ENCODE data around the gene GLIS2.

GLIS2 gene

GRCh38 chr16:4298761-4299522 lies 16.9 kb upstream of the GLIS2 start (continued):
- TF ChIP-seq KLF17 (tag by site-specific recombination; IDR thresholded peaks at IDR 0.05) (0 out of 2 replicates have a peak, but pooled peaks have one; percentile 37), ZNF404 (tag by site-specific recombination; IDR thresholded peaks at IDR 0.05) (no peak), ZNF121 (tag by site-specific recombination; IDR thresholded peaks at IDR 0.05) (peak; percentile 96), ZBTB7A (tag by site-specific recombination; IDR thresholded peaks at IDR 0.05; ENCODE audit: low read depth) (no peak), ZBTB17 (tag by site-specific recombination; IDR thresholded peaks at IDR 0.05) (peak; percentile 66), ZNF394 (tag by site-specific recombination; IDR thresholded peaks at IDR 0.05; ENCODE audit: borderline replicate concordance) (no peak), GFI1B (tag by site-specific recombination; IDR thresholded peaks at IDR 0.05) (no peak), ZNF280C (tag by site-specific recombination; IDR thresholded peaks at IDR 0.05) (no peak), ZNF621 (tag by site-specific recombination; IDR thresholded peaks at IDR 0.05) (no peak), MZF1 (tag by site-specific recombination; IDR thresholded peaks at IDR 0.05; ENCODE audit: borderline replicate concordance) (no peak), SCRT2 (tag by site-specific recombination; IDR thresholded peaks at IDR 0.05) (no peak)

GRCh38 chr16:4301177-4301576 lies 14.7 kb upstream of the GLIS2 start:
- Histone ChIP-seq H3K4me1 (ENCODE audit: control insufficient read depth, insufficient read depth, low read length) (no peaks in the 10 kb centered on the region), H3K4me3 (ENCODE audit: low read depth, low read length) (no peak overlapping the region), H3K27ac (ENCODE audit: extremely low read depth, low read depth, low read length) (no peak overlapping the region), H3K9me3 (ENCODE audit: control insufficient read depth, insufficient read depth, low read depth, low read length) (no peaks in the 10 kb centered on the region), H3K36me3 (ENCODE audit: control insufficient read depth in 2 of 2, insufficient read depth in 1 of 2, low read length in 2 of 2) (no peaks in the 10 kb centered on the region)
- CTCF ChIA-PET = interaction anchor here (0.5 to 5.7 kb wide), 3 partner anchors 8 to 361 kb away, joined by 3 to 35 read pairs (median 4); no protein-coding TSS in a partner anchor
- POLR2A ChIA-PET = no interaction called here
- TF ChIP-seq ZNF16 (tag by site-specific recombination; IDR thresholded peaks at IDR 0.05; ENCODE audit: low read depth) (no peak), ZNF121 (tag by site-specific recombination; IDR thresholded peaks at IDR 0.05) (peak; percentile 77; the same call in 1 of the 2 replicates)

- POLR2A ChIA-PET = interaction anchor here (0.6 to 0.7 kb wide), 3 partner anchors 16 to 1296 kb away, joined by 3 to 4 read pairs (median 3); no protein-coding TSS in a partner anchor
- Histone ChIP-seq H3K27ac (ENCODE audit: extremely low read depth, low read depth, low read length) (no peak overlapping the region), H3K4me1 (ENCODE audit: control insufficient read depth, insufficient read depth, low read length) (no peaks in the 10 kb centered on the region), H3K36me3 (ENCODE audit: control insufficient read depth in 2 of 2, insufficient read depth in 1 of 2, low read length in 2 of 2) (no peaks in the 10 kb centered on the region), H3K9me3 (ENCODE audit: control insufficient read depth, insufficient read depth, low read depth, low read length) (no peaks in the 10 kb centered on the region), H3K4me3 (ENCODE audit: low read depth, low read length) (no peak overlapping the region)
- TF ChIP-seq PRDM6 (tag by site-specific recombination; IDR thresholded peaks at IDR 0.05) = no peak
- TF ChIP-seq ZNF146 (tag by site-specific recombination; IDR thresholded peaks at IDR 0.05) = peak; percentile 58
- peak; percentile 81 for TF ChIP-seq ZNF10 (tag by site-specific recombination; IDR thresholded peaks at IDR 0.05)
- CTCF ChIA-PET = interaction anchor here (5.7 kb wide), 1 partner anchor 13 kb away, joined by 35 read pairs; no protein-coding TSS in a partner anchor
These were observed 13.9 kb upstream of the GLIS2 start for GRCh38 chr16:4301968-4302367.
